22Rv1 (cell line): Measurements from ENCODE around the gene GLIS1.

Experiments used
- ZFX ChIP-seq: fragments of 450-650 bp; IDR thresholded peaks from 2 replicates; pipeline ENCODE4 v1.6.1; 2017; ENCODE audit warnings: antibody characterized with exemption, borderline replicate concordance
- TF ChIP-seq, protein P1 (sequence below): fragments of 450-650 bp; IDR thresholded peaks from 2 replicates; pipeline ENCODE4 v1.5.1; 2017; ENCODE audit warnings: mild to moderate bottlenecking

DNA sequence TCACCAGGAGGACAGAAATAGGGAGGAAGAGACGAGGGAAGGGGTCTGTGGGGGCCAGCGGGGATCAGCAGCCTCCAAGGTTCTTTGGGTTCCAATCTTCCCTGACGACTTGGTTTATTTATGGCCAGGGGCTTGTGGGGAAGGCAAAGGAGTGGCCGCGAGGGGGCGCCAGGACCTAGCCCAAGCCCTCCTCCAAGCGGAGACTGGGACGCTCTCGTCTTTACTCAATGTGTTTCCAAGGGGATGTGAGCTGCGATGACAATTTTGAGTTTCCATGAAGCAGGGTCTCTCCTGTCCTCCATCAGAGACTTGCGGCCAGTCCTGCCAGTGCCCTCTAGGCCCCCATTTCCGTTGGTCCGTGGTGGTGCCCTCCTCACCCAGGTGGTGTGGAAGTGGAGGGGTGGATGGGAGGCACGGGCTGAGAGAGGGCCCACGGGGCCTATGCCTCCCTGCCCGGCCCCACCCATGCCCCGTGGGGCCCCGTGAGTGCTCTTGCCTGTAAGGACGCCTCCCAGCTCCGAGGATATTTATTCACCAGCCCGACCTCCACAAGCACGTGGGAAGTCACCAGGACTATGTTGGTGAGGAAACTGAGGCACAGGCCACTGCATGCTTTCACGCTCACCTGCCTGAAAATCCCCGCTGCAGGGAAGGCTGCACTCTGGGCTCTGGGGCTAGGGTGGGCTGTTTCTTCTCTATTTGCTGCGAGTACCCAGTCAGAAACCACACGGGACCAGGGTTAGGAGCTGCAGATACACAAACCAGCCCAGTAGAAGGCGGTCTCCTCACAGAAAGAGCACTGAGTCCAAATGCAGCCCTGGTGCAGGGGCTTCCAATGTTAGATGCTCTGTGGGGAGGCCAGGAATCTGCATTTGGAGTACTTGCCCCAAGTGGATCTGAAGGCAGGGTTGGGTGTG lies 253.2 kb downstream of the GLIS1 start:
- TF ChIP-seq, protein P1, sequence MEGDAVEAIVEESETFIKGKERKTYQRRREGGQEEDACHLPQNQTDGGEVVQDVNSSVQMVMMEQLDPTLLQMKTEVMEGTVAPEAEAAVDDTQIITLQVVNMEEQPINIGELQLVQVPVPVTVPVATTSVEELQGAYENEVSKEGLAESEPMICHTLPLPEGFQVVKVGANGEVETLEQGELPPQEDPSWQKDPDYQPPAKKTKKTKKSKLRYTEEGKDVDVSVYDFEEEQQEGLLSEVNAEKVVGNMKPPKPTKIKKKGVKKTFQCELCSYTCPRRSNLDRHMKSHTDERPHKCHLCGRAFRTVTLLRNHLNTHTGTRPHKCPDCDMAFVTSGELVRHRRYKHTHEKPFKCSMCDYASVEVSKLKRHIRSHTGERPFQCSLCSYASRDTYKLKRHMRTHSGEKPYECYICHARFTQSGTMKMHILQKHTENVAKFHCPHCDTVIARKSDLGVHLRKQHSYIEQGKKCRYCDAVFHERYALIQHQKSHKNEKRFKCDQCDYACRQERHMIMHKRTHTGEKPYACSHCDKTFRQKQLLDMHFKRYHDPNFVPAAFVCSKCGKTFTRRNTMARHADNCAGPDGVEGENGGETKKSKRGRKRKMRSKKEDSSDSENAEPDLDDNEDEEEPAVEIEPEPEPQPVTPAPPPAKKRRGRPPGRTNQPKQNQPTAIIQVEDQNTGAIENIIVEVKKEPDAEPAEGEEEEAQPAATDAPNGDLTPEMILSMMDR, result peak; percentile 90
- TF ChIP-seq ZFX, result no peak
